Vagina (tissue), 2 donors: Measurements from ENCODE around the gene IHH.

ENCODE experiments used
- POLR2A ChIP-seq, 2 donors: fragments of 450-650 bp; IDR thresholded peaks; one replicate each; pipeline ENCODE4 v1.6.1; 2017; ENCODE audit warnings: antibody characterized with exemption in 2 of 2, mild to moderate bottlenecking in 2 of 2, moderate library complexity in 2 of 2
- POLR2AphosphoS5 ChIP-seq, 2 donors: sonication (generic); formaldehyde crosslinking; IDR thresholded peaks; one replicate each; pipeline ENCODE4 v1.9.0; 2017; ENCODE audit warnings: antibody characterized with exemption in 2 of 2, mild to moderate bottlenecking in 2 of 2, low read depth in 1 of 2; ENCODE audit not compliant: insufficient read depth in 1 of 2
- TF ChIP-seq, protein P1 (sequence below), 3 experiments: fragments of 450-650 bp in 2 of 3; fragments of 200-600 bp in 1 of 3; sonication (generic) in 1 of 3; IDR thresholded peaks; one replicate each; pipeline ENCODE4 v1.5.1; 2017 to 2019; ENCODE audit warnings: antibody characterized with exemption in 3 of 3, mild to moderate bottlenecking in 2 of 3, moderate library complexity in 2 of 3

DNA sequence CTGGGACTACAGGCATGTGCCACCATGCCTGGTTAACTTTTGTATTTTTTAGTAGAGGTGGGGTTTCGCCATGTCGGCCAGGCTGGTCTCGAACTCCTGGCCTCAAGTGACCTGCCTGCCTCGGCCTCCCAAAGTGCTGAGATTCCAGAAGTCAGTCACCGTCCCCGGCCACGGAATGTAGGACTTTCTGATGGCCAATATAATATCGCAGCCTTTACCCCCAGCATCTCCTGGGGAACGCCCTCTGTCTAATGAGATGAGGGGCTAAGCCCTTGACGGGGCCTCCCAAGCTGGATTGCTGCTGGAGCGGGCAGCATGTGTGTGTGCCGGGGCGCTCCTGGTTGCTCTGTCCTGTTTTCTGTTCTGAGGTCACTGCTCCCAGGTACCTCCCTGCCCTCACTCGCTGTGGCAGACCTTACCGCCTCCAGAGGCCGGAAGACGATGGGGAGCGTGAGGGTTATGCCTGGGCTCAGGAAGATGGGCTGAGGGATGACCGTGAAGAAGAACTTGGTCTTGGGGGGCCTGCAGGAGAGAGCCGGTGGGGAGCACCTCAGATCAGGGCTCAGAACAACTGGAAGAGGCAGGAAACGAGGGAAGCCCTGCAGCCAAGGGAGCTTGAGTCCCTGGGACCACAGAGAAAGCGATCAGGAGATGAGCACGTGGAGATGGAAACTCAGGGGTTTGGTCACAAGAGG is 28.5 kb downstream of the IHH start:
- TF ChIP-seq, protein P1, sequence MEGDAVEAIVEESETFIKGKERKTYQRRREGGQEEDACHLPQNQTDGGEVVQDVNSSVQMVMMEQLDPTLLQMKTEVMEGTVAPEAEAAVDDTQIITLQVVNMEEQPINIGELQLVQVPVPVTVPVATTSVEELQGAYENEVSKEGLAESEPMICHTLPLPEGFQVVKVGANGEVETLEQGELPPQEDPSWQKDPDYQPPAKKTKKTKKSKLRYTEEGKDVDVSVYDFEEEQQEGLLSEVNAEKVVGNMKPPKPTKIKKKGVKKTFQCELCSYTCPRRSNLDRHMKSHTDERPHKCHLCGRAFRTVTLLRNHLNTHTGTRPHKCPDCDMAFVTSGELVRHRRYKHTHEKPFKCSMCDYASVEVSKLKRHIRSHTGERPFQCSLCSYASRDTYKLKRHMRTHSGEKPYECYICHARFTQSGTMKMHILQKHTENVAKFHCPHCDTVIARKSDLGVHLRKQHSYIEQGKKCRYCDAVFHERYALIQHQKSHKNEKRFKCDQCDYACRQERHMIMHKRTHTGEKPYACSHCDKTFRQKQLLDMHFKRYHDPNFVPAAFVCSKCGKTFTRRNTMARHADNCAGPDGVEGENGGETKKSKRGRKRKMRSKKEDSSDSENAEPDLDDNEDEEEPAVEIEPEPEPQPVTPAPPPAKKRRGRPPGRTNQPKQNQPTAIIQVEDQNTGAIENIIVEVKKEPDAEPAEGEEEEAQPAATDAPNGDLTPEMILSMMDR (IDR thresholded peaks at IDR 0.05) = no peak
- no peak for TF ChIP-seq POLR2AphosphoS5 (IDR thresholded peaks at IDR 0.05; ENCODE audit: insufficient read depth in 1 of 2, low read depth in 1 of 2)
- TF ChIP-seq POLR2A (IDR thresholded peaks at IDR 0.05) = no peak
